KOPT-K1 (cell line): ENCODE measurements around the gene THSD7B.
"Not testable (repeated sequence)": the region's sequence is repeated elsewhere in the genome, so short reads cannot be mapped to it uniquely, and the experiment has no call there.

Source experiments
- H3K27ac ChIP-seq: fragments of 200-600 bp; sonication (generic); 2 replicates; pipeline ENCODE4 v1.5.1; 2016; ENCODE audit warnings: antibody characterized with exemption, mild to moderate bottlenecking, low read depth, low read length; ENCODE audit not compliant: poor library complexity, severe bottlenecking
- H3K36me3 ChIP-seq: fragments of 200-600 bp; sonication (generic); 2 replicates; pipeline ENCODE4 v1.5.1; 2017; ENCODE audit warnings: antibody characterized with exemption, mild to moderate bottlenecking, low read length, moderate library complexity; ENCODE audit not compliant: insufficient read depth
- H3K9me3 ChIP-seq: fragments of 200-600 bp; sonication (generic); 2 replicates; pipeline ENCODE4 v1.5.1; 2017; ENCODE audit warnings: antibody characterized with exemption, low read length, mild to moderate bottlenecking; ENCODE audit not compliant: insufficient read depth, poor library complexity, severe bottlenecking

THSD7B gene

GRCh38 chr2:137020452-137021196 is 255.3 kb downstream of the THSD7B start:
- H3K9me3 ChIP-seq = no peaks in the 10 kb centered on the region
- no peak overlapping the region for H3K27ac ChIP-seq
- no peaks in the 10 kb centered on the region for H3K36me3 ChIP-seq

DNA sequence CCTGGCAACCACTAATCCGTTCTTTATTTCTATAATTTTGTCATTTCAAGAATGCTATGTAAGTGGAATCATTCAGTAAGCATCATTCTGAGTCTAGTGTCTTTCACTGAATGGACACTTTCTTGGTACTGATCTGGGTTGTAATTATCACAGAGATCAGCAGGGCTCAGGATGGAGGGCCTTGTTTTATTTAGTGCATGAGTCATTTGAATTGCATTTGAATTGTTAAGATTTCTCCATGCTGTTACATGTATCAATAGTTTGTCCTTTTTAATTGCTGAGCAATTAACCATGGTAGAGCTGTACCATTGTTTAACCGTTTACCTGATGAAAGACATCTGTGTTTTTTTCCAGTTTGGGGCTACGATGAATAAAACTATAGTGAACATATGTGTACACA is 256.4 kb downstream of the THSD7B start:
- no peak overlapping the region for H3K27ac ChIP-seq
- H3K9me3 ChIP-seq = no peaks in the 10 kb centered on the region
- no peaks in the 10 kb centered on the region for H3K36me3 ChIP-seq

GRCh38 chr2:137023205-137023604 is 257.9 kb downstream of the THSD7B start:
- Histone ChIP-seq H3K9me3 (no peaks in the 10 kb centered on the region), H3K36me3 (no peaks in the 10 kb centered on the region), H3K27ac (no peak overlapping the region)

- Histone ChIP-seq H3K36me3 (no peaks in the 10 kb centered on the region), H3K27ac (no peak overlapping the region), H3K9me3 (no peaks in the 10 kb centered on the region)
Observed at GRCh38 chr2:137031731-137032130, 266.4 kb downstream of the THSD7B start.

GRCh38 chr2:137036619-137037018 is 271.3 kb downstream of the THSD7B start:
- no peaks in the 10 kb centered on the region for H3K9me3 ChIP-seq
- H3K36me3 ChIP-seq = no peaks in the 10 kb centered on the region
- H3K27ac ChIP-seq = no peak overlapping the region

DNA sequence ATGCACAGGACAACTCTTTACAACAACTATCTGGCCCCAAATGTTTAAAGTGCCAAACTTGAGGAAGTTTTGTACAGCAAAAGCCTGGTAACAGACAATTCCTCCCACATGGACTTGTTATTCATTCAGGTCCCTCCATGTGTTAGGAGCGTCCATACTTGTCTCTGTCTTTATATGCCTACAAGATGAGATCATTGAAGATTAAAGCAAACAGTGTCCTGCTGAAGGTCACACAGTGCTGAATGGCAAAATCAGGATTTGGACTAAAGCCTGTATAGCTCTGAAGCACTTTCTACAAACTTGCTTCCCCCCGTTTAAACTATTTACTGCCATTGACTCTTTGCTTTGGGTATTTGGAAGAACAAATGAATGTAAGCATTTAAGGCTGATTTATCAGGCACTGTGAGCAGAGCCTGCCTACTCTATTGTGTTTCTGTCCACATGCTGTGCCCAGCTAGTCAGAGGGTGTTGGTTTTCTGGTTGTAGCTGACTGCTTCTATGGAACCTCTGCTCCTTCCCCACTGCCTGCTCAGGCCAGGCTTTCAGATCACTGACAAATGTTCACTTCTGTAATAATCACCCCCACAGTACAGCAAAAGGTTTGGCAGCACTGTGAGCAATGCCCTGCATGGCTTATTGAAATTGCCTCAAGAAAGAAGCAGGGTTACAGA is 274.3 kb downstream of the THSD7B start:
- no peak overlapping the region for H3K27ac ChIP-seq
- no peaks in the 10 kb centered on the region for H3K9me3 ChIP-seq
- H3K36me3 ChIP-seq = no peaks in the 10 kb centered on the region

DNA sequence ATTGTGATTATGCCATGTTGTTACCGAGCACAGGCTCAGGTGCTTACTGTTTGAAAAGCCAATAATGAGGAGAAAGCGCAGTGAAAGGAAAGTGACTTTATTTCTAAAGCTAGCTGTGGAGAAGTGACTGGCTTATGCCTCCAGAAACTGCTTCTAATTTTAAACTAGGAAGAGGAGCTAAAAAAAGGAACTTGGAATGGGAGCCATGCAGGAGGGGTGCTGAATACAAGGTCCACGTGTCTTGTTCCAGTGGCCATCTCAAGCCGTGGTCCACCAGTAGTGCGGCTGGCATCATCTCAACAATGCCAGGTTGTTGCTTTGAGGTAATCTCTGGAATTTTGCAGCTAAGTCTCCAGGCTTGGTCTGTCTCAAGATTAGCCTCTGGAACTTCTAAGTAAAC is 282.0 kb downstream of the THSD7B start:
- no peak overlapping the region for H3K27ac ChIP-seq
- no peaks in the 10 kb centered on the region for H3K36me3 ChIP-seq
- no peaks in the 10 kb centered on the region for H3K9me3 ChIP-seq

GRCh38 chr2:137048455-137048854 is 283.1 kb downstream of the THSD7B start:
- H3K9me3 ChIP-seq = no peaks in the 10 kb centered on the region
- no peaks in the 10 kb centered on the region for H3K36me3 ChIP-seq
- H3K27ac ChIP-seq = no peak overlapping the region

GRCh38 chr2:137049518-137049917 is 284.2 kb downstream of the THSD7B start:
- H3K36me3 ChIP-seq = no peaks in the 10 kb centered on the region
- H3K27ac ChIP-seq = no peak overlapping the region
- H3K9me3 ChIP-seq = no peaks in the 10 kb centered on the region

GRCh38 chr2:137050949-137051348 is 285.6 kb downstream of the THSD7B start:
- H3K27ac ChIP-seq = no peak overlapping the region
- no peaks in the 10 kb centered on the region for H3K36me3 ChIP-seq
- no peaks in the 10 kb centered on the region for H3K9me3 ChIP-seq

GRCh38 chr2:137051778-137052398 is 286.5 kb downstream of the THSD7B start:
- no peak overlapping the region for H3K27ac ChIP-seq
- H3K36me3 ChIP-seq = no peaks in the 10 kb centered on the region
- H3K9me3 ChIP-seq = no peaks in the 10 kb centered on the region

- H3K36me3 ChIP-seq = no peaks in the 10 kb centered on the region
- H3K27ac ChIP-seq = no peak overlapping the region
- no peaks in the 10 kb centered on the region for H3K9me3 ChIP-seq
Observed at GRCh38 chr2:137056704-137057103, 291.4 kb downstream of the THSD7B start.

DNA sequence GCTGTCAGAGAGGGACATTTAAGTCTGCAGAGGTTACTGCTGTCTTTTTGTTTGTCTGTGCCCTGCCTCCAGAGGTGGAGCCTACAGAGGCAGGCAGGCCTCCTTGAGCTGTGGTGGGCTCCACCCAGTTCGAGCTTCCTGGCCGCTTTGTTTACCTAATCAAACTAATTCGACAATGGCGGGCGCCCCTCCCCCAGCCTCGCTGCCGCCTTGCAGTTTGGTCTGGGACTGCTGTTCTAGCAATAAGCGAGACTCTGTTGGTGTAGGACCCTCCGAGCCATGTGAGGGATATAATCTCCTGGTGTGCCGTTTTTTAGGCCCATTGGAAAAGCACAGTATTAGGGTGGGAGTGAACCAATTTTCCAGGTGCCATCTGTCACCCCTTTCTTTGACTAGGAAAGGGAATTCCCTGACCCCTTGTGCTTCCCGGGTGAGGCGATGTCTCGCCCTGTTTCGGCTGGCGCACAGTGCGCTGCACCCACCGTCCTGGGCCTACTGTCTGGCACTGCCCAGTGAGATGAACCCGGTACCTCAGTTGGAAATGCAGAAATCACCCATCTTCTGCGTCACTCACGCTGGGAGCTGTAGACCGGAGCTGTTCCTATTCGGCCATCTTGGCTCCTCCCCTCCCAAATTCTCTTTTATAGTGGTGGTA is 310.9 kb downstream of the THSD7B start:
- not testable (repeated sequence) for H3K27ac ChIP-seq, H3K36me3 ChIP-seq, H3K9me3 ChIP-seq

DNA sequence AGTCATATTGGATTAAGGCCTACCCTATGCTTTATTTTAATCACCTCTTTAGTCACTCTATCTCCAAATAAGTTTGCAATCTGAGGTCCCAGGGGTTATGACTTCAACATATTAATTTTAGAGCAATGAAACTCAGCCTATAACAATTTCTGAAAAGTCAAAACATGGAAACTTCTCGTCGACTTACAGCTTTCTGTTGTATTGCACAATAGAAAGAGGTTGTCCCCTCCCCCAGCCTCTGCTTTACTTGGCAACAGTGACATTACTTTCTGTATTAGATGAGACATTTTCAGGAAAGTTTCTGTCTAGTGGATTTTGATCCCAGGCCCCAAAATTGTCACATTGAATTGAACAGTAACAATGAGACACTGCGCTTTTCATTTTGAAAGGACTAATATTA is 326.4 kb downstream of the THSD7B start:
- no peaks in the 10 kb centered on the region for H3K36me3 ChIP-seq
- no peak overlapping the region for H3K27ac ChIP-seq
- no peaks in the 10 kb centered on the region for H3K9me3 ChIP-seq

DNA sequence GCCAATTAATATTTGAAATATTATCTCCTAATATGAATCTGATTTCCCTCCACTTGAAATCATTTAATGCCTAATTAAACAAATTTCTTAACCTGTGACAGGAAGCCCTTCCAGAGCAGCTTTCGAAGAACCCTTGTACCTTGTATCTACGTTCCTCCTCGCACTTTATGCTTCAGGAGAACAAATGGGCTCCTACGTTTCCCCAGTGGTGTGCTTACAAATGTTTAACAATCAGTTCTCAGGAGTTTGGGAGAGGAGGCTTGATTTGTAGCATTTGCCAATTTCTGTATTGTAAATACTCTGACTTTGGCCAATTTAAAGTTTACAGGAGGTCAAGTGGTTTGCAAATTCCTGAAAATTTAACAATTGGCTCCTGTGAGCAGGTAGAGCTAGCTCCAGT is 327.8 kb downstream of the THSD7B start:
- Histone ChIP-seq H3K36me3 (no peaks in the 10 kb centered on the region), H3K9me3 (no peaks in the 10 kb centered on the region), H3K27ac (no peak overlapping the region)
